ENCODE measurements around the gene WDR72.

DNA sequence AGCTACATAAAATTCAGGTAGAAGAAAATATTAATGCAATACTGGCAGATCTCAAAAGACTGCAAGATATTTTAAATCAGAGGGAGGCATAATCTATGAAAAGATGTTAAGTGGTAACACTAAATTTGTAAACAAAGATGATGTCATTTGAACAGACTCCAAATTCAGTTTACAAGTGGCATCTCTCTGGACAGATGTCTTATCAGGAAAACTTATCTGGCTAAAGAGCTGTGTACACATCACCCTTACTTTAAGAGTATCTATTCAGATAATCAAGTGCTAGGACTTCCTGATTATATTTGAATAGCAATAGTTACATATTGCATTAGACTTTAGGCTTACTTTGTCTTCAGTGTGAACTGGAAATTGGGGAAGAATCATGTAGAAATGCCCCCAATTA, 231.5 kb downstream of the WDR72 start:
- TF ChIP-seq, protein P1, sequence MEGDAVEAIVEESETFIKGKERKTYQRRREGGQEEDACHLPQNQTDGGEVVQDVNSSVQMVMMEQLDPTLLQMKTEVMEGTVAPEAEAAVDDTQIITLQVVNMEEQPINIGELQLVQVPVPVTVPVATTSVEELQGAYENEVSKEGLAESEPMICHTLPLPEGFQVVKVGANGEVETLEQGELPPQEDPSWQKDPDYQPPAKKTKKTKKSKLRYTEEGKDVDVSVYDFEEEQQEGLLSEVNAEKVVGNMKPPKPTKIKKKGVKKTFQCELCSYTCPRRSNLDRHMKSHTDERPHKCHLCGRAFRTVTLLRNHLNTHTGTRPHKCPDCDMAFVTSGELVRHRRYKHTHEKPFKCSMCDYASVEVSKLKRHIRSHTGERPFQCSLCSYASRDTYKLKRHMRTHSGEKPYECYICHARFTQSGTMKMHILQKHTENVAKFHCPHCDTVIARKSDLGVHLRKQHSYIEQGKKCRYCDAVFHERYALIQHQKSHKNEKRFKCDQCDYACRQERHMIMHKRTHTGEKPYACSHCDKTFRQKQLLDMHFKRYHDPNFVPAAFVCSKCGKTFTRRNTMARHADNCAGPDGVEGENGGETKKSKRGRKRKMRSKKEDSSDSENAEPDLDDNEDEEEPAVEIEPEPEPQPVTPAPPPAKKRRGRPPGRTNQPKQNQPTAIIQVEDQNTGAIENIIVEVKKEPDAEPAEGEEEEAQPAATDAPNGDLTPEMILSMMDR (IDR thresholded peaks at IDR 0.05), result no peak
- TF ChIP-seq POLR2AphosphoS5 (IDR thresholded peaks at IDR 0.05) (no peak), POLR2A (IDR thresholded peaks at IDR 0.05) (no peak), EP300 (IDR thresholded peaks at IDR 0.05) (no peak)
